ENCODE data around the gene IFNAR2. TPM values are rescaled to one million over a fixed set of nuclear protein-coding genes. Genes with fewer than 3 reads are reported as not detected.

IFNAR2 gene
- total and polyA plus RNA-seq, 4 donors, result 11.3 to 29.5 (median 27.1) TPM

GRCh38 chr21:33230545-33231324 lies 997 bp downstream of the IFNAR2 start:
- no peaks in the 10 kb centered on the region for H3K36me3 ChIP-seq (ENCODE audit: control insufficient read depth, insufficient read depth, low read length)
- 0% methylated on average over 17 of the region's 30 CpGs for WGBS (ENCODE audit: insufficient coverage)

DNA sequence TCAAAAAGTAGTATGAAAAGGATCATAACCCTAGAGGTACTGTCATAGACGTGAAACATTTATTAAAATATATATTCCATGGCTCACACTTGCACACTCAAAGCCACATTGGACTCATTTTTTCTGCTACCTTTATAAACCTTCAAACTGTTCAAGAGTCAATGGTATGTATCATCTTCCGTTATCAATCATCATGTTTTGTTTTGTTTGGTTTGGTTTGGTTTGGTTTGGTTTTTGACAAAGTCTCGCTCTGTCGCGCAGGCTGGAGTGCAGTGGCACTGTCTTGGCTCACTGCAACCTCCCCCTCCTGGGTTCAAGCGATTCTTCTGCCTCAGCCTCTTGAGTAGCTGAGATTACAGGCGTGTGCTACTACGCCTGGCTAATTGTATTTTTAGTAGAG lies 1.8 kb downstream of the IFNAR2 start:
- Histone ChIP-seq H3K4me3 (ENCODE audit: low read depth, low read length) (no peak overlapping the region), H3K9me3 (ENCODE audit: control insufficient read depth, insufficient read depth, low read length) (no peaks in the 10 kb centered on the region), H3K27me3 (ENCODE audit: control insufficient read depth, insufficient read depth, low read length) (no peaks in the 10 kb centered on the region), H3K4me1 (ENCODE audit: control insufficient read depth, insufficient read depth, low read length) (peaks cover 9% of the 10 kb centered on the region), H3K36me3 (ENCODE audit: control insufficient read depth, insufficient read depth, low read length) (no peaks in the 10 kb centered on the region), H3K27ac (ENCODE audit: low read depth, low read length) (peak overlapping the region; percentile 82)
- 100% methylated on average over 2 of the region's 8 CpGs for WGBS (ENCODE audit: insufficient coverage)
- no peak for DNase-seq (ENCODE audit: low read depth in 4 of 6, low spot score in 6 of 6)

More at GRCh38 chr21:33230545-33231324, 997 bp downstream of the IFNAR2 start:
- Histone ChIP-seq H3K9me3 (ENCODE audit: control insufficient read depth, insufficient read depth, low read length) (no peaks in the 10 kb centered on the region), H3K27me3 (ENCODE audit: control insufficient read depth, insufficient read depth, low read length) (no peaks in the 10 kb centered on the region), H3K27ac (ENCODE audit: low read depth, low read length) (peak overlapping the region; percentile 86), H3K4me3 (ENCODE audit: low read depth, low read length) (peak overlapping the region; percentile 85), H3K4me1 (ENCODE audit: control insufficient read depth, insufficient read depth, low read length) (peaks cover 3% of the 10 kb centered on the region)
- DNase-seq (ENCODE audit: low read depth in 4 of 6, low spot score in 6 of 6), result peak; percentile 6 to 69 (median 22)

- Histone ChIP-seq H3K36me3 (ENCODE audit: control insufficient read depth, insufficient read depth, low read length) (no peaks in the 10 kb centered on the region), H3K27ac (ENCODE audit: low read depth, low read length) (peak overlapping the region; percentile 82), H3K4me3 (ENCODE audit: low read depth, low read length) (peak overlapping the region; percentile 17), H3K4me1 (ENCODE audit: control insufficient read depth, insufficient read depth, low read length) (peaks cover 9% of the 10 kb centered on the region), H3K9me3 (ENCODE audit: control insufficient read depth, insufficient read depth, low read length) (no peaks in the 10 kb centered on the region), H3K27me3 (ENCODE audit: control insufficient read depth, insufficient read depth, low read length) (no peaks in the 10 kb centered on the region)
- WGBS (ENCODE audit: insufficient coverage), result 50% methylated on average over 1 of the region's 5 CpGs
- no peak for DNase-seq (ENCODE audit: low read depth in 4 of 6, low spot score in 6 of 6)
Observed at GRCh38 chr21:33232291-33233034, 2.7 kb downstream of the IFNAR2 start.

DNA sequence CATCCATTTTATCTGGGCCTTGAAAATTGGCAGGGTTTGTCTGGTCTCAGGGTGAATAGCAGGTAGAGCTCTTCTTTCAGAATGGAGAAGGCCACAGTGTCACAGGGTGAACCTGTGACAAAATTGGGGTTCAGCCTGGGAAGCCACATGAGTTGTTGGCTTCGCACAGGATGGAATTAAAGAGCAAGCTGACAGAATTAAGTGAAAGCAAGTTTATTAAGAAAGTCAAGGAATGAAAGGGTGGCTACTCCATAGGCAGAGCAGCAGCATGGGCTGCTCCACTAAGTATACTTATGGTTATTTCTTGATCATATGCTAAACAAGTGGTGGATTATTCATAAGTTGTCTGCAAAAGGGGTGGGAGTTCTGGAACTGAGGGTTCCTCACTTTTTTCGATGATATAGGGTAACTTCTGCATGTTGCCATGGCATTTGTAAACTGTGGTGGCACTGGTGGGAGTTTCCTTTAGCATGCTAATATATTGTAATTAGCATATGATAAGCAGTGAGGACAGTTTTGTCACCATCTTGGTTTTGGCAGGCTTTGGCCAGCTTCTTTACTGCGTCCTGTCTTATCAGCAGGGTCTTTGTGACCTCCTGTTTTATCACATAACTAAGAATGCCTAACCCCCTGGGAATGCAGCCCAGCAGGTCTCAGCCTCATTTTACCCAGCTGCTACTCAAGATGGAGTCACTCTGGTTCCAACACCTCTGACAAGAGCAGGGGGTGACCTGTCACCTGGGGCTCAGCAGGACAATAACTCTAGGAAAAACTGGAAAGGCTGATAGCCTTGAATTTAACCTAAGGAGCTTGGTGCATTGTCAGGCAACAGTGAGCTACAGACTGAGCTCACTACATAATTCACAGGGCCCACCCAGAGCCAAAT lies 5.1 kb downstream of the IFNAR2 start:
- 83% methylated on average over 2 of the region's 3 CpGs for WGBS (ENCODE audit: insufficient coverage)
- Histone ChIP-seq H3K36me3 (ENCODE audit: control insufficient read depth, insufficient read depth, low read length) (no peaks in the 10 kb centered on the region), H3K27me3 (ENCODE audit: control insufficient read depth, insufficient read depth, low read length) (no peaks in the 10 kb centered on the region), H3K4me3 (ENCODE audit: low read depth, low read length) (no peak overlapping the region), H3K27ac (ENCODE audit: low read depth, low read length) (no peak overlapping the region), H3K9me3 (ENCODE audit: control insufficient read depth, insufficient read depth, low read length) (no peaks in the 10 kb centered on the region), H3K4me1 (ENCODE audit: control insufficient read depth, insufficient read depth, low read length) (peaks cover 6% of the 10 kb centered on the region)
- DNase-seq (ENCODE audit: low read depth in 4 of 6, low spot score in 6 of 6), result no peak

DNA sequence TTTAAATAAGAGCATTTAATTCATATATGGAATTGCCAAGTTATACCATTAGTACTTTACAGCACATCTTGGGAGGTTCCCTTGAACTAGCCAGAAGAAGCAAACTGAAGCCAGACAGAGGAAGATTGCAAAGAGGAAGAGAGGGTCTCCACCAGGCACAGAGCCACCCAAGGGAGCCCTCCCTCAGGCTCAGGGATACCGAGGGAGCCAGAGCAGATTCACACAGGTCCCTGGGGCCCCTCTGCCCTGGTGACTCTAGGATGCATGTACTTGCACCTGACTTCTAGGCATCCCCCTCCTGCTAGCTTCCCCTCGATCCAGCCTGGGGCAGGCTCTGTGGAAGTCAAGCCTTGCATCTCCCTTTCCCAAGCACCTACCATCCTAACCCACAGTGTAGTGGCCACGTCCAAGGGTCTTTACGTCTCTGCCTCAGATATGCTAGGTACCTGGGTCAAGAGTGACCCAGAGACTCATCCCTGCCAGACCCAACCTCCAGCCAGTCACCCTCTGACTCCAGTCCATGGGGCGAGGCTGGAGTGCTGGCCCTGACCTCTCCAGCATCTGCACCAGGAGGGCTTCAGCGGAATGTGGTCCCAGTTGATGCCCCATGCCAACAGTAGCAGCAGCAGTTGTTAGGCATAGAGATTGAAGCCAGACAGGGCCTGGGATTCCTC lies 6.4 kb downstream of the IFNAR2 start:
- Histone ChIP-seq H3K36me3 (ENCODE audit: control insufficient read depth, insufficient read depth, low read length) (no peaks in the 10 kb centered on the region), H3K9me3 (ENCODE audit: control insufficient read depth, insufficient read depth, low read length) (no peaks in the 10 kb centered on the region), H3K27me3 (ENCODE audit: control insufficient read depth, insufficient read depth, low read length) (no peaks in the 10 kb centered on the region), H3K4me1 (ENCODE audit: control insufficient read depth, insufficient read depth, low read length) (peaks cover 6% of the 10 kb centered on the region), H3K27ac (ENCODE audit: low read depth, low read length) (no peak overlapping the region), H3K4me3 (ENCODE audit: low read depth, low read length) (no peak overlapping the region)
- DNase-seq (ENCODE audit: low read depth in 4 of 6, low spot score in 6 of 6), result no peak
- WGBS (ENCODE audit: insufficient coverage), result 98% methylated on average over 6 of the region's 6 CpGs

DNA sequence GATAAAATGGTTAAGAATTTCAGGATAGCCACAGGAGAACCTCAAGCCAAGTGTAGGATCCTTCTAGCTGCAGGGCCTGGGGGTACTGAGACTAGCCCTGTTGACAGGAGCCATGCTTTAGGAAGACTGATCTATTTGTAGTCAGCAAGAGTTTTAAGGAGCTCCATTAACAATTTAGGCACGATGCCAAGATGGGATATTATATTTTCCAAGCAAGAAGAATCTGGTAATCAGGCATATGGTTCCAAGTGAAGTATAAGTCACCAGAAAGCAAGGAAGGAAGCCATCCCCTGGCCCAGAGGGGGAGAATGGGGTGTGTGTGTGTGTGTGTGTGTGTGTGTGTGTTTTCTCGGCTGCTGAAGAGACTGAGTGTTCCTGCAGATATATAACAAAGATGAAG lies 7.0 kb downstream of the IFNAR2 start:
- peak in 1 of 6 donors; percentile 15 for DNase-seq (ENCODE audit: low read depth in 4 of 6, low spot score in 6 of 6)
- Histone ChIP-seq H3K27me3 (ENCODE audit: control insufficient read depth, insufficient read depth, low read length) (no peaks in the 10 kb centered on the region), H3K27ac (ENCODE audit: low read depth, low read length) (no peak overlapping the region), H3K36me3 (ENCODE audit: control insufficient read depth, insufficient read depth, low read length) (no peaks in the 10 kb centered on the region), H3K4me3 (ENCODE audit: low read depth, low read length) (no peak overlapping the region), H3K9me3 (ENCODE audit: control insufficient read depth, insufficient read depth, low read length) (no peaks in the 10 kb centered on the region), H3K4me1 (ENCODE audit: control insufficient read depth, insufficient read depth, low read length) (peaks cover 6% of the 10 kb centered on the region)
- WGBS (ENCODE audit: insufficient coverage), result 100% methylated on average over 2 of the region's 2 CpGs

GRCh38 chr21:33237486-33237885 lies 7.7 kb downstream of the IFNAR2 start:
- Histone ChIP-seq H3K36me3 (ENCODE audit: control insufficient read depth, insufficient read depth, low read length) (no peaks in the 10 kb centered on the region), H3K27ac (ENCODE audit: low read depth, low read length) (no peak overlapping the region), H3K27me3 (ENCODE audit: control insufficient read depth, insufficient read depth, low read length) (no peaks in the 10 kb centered on the region), H3K4me1 (ENCODE audit: control insufficient read depth, insufficient read depth, low read length) (peaks cover 6% of the 10 kb centered on the region), H3K9me3 (ENCODE audit: control insufficient read depth, insufficient read depth, low read length) (no peaks in the 10 kb centered on the region), H3K4me3 (ENCODE audit: low read depth, low read length) (no peak overlapping the region)
- 100% methylated on average over 1 of the region's 3 CpGs for WGBS (ENCODE audit: insufficient coverage)
- no peak for DNase-seq (ENCODE audit: low read depth in 4 of 6, low spot score in 6 of 6)

- 88% methylated on average over 2 of the region's 4 CpGs for WGBS (ENCODE audit: insufficient coverage)
- DNase-seq (ENCODE audit: low read depth in 4 of 6, low spot score in 6 of 6), result no peak
Observed at GRCh38 chr21:33238146-33238545, 8.4 kb downstream of the IFNAR2 start.

More at GRCh38 chr21:33238146-33238545, 8.4 kb downstream of the IFNAR2 start:
- Histone ChIP-seq H3K27ac (ENCODE audit: low read depth, low read length) (no peak overlapping the region), H3K4me3 (ENCODE audit: low read depth, low read length) (no peak overlapping the region), H3K4me1 (ENCODE audit: control insufficient read depth, insufficient read depth, low read length) (peaks cover 6% of the 10 kb centered on the region), H3K27me3 (ENCODE audit: control insufficient read depth, insufficient read depth, low read length) (no peaks in the 10 kb centered on the region), H3K9me3 (ENCODE audit: control insufficient read depth, insufficient read depth, low read length) (no peaks in the 10 kb centered on the region), H3K36me3 (ENCODE audit: control insufficient read depth, insufficient read depth, low read length) (peaks cover 5% of the 10 kb centered on the region)

Data from spinal cord (tissue), 10 donors.